K562 (cell line): ENCODE measurements around the gene FBXO4. TPM values are rescaled to one million over a fixed set of nuclear protein-coding genes. Genes with fewer than 3 reads are reported as not detected.

ENCODE experiments used
- ATAC-seq: fragments of 200-7000 bp; cut with Tn5 transposase; 3 replicates; pipeline ENCODE4 v1.9.1; 2020; ENCODE audit warnings: moderate library complexity
- BruUV-seq: library from RNA; stranded (reverse); fragments of 400-500 nt; replicated peaks from 2 replicates; lab custom pipeline; 2021; lab: Mats Ljungman, UMichigan
- CTCF ChIA-PET: fragments of 300-600 bp; formaldehyde crosslinking; extraction: SDS; loops from one replicate; lab custom pipeline; 2021; ENCODE audit warnings: low intra/inter-chr PET ratio; lab: Yijun Ruan, JAX
- POLR2A ChIA-PET: fragments of 300-600, 350-650 bp; sonication (Branson Sonifier 250); formaldehyde crosslinking; extraction: SDS; loops from one replicate; lab custom pipeline; 2021; ENCODE audit warnings: antibody characterized with exemption, inconsistent platforms; lab: Yijun Ruan, JAX
- DNase-seq, 4 experiments: peaks; one replicate each; pipeline versions ENCODE4 v3.0.0 to v3.0.0-alpha.2; 2011 to 2018; ENCODE audit warnings: low spot score in 3 of 4, mixed read lengths in 3 of 4; ENCODE audit errors: extremely low read depth in 1 of 4
- FAIRE-seq: peaks from 2 replicates; lab custom pipeline; 2011; peaks lifted over from hg19 to GRCh38; lab: Jason Lieb, UNC
- H2AFZ ChIP-seq: 2 replicates; pipeline ENCODE4 v1.6.0; 2011; ENCODE audit warnings: low read depth, low read length, control low read depth, inconsistent platforms
- H3K27ac ChIP-seq: fragments of 200-600 bp; 3 replicates; pipeline ENCODE4 v1.8.0; 2011; ENCODE audit warnings: low read depth, mild to moderate bottlenecking, control low read depth, inconsistent platforms, low read length, moderate library complexity, mixed read lengths; ENCODE audit errors: extremely low read depth
- H3K27me3 ChIP-seq, 2 experiments: fragments of 300-600 bp in 1 of 2; 2 replicates in 1 of 2; 3 replicates in 1 of 2; pipeline versions ENCODE4 v1.6.0 to v1.8.0; 2011; ENCODE audit warnings: inconsistent platforms in 2 of 2, low read length in 2 of 2, mild to moderate bottlenecking in 1 of 2, mixed read lengths in 1 of 2, moderate library complexity in 1 of 2; ENCODE audit not compliant: control insufficient read depth in 2 of 2, insufficient read depth in 2 of 2
- H3K36me3 ChIP-seq: fragments of 300-600 bp; 3 replicates; pipeline ENCODE4 v1.8.0; 2011; ENCODE audit warnings: mild to moderate bottlenecking, low read length, inconsistent platforms; ENCODE audit not compliant: control insufficient read depth, insufficient read depth
- H3K4me1 ChIP-seq, 2 experiments: fragments of 200-600 bp in 1 of 2; replicated peaks in 1 of 2; 2 replicates in 1 of 2; 3 replicates in 1 of 2; pipeline versions ENCODE4 v1.5.1 to v1.8.0; 2011; ENCODE audit warnings: inconsistent platforms in 2 of 2, low read length in 2 of 2, mild to moderate bottlenecking in 1 of 2, mixed read lengths in 1 of 2, moderate library complexity in 1 of 2; ENCODE audit not compliant: control insufficient read depth in 2 of 2, insufficient read depth in 2 of 2
- H3K4me2 ChIP-seq: 2 replicates; pipeline ENCODE4 v1.6.1; 2011; ENCODE audit warnings: low read length, control low read depth, inconsistent platforms, mixed read lengths; ENCODE audit not compliant: insufficient read depth
- H3K4me3 ChIP-seq: fragments of 200-600 bp; sonication (generic), shearing (Covaris generic); 2 replicates; pipeline ENCODE4 v1.5.1; 2016; ENCODE audit warnings: control low read depth, inconsistent platforms
- H3K79me2 ChIP-seq: fragments of 200-600 bp; 3 replicates; pipeline ENCODE4 v1.8.0; 2011; ENCODE audit warnings: low read length, inconsistent platforms; ENCODE audit not compliant: control insufficient read depth, insufficient read depth
- H3K9ac ChIP-seq, 2 experiments: 2 replicates each; pipeline versions ENCODE4 v1.6.0 to v1.6.1; 2011; ENCODE audit warnings: low read depth in 2 of 2, low read length in 2 of 2, control low read depth in 1 of 2, inconsistent platforms in 1 of 2, mild to moderate bottlenecking in 1 of 2, mixed read lengths in 1 of 2; ENCODE audit not compliant: insufficient read depth in 1 of 2
- H3K9me1 ChIP-seq: one replicate; pipeline ENCODE4 v1.6.0; 2011; ENCODE audit warnings: inconsistent platforms, mild to moderate bottlenecking, low read length, moderate library complexity; ENCODE audit not compliant: control insufficient read depth, insufficient read depth
- H3K9me3 ChIP-seq: replicated peaks from 2 replicates; pipeline ENCODE4 v1.5.1; 2011; ENCODE audit warnings: low read depth, low read length, inconsistent platforms; ENCODE audit not compliant: control insufficient read depth, insufficient read depth
- H4K20me1 ChIP-seq: replicated peaks from 2 replicates; pipeline ENCODE4 v1.6.1; 2011; ENCODE audit warnings: low read length, inconsistent platforms, mixed read lengths; ENCODE audit not compliant: control insufficient read depth, insufficient read depth
- BRD9 ChIP-seq: fragments of 450-650 bp; IDR thresholded peaks from 2 replicates; pipeline ENCODE4 v1.6.1; 2018; ENCODE audit warnings: low read depth; ENCODE audit not compliant: partially characterized antibody
- GATAD2B ChIP-seq: fragments of 450-650 bp; IDR thresholded peaks from 2 replicates; pipeline ENCODE4 v1.6.1; 2017; ENCODE audit warnings: mild to moderate bottlenecking, borderline replicate concordance
- NUFIP1 ChIP-seq: fragments of 450-650 bp; IDR thresholded peaks from 2 replicates; pipeline ENCODE4 v1.6.1; 2018; ENCODE audit not compliant: partially characterized antibody
- RBM17 ChIP-seq: fragments of 200-400 bp; formaldehyde crosslinking; IDR thresholded peaks from 2 replicates; pipeline ENCODE4 v1.6.1; 2017; ENCODE audit warnings: low read depth, mild to moderate bottlenecking, low read length, borderline replicate concordance
- ZNF316 ChIP-seq: fragments of 450-650 bp; IDR thresholded peaks from 2 replicates; pipeline ENCODE4 v1.6.1; 2016
- ZNF696 ChIP-seq: fragments of 250-450 bp; sonication (Bioruptor Pico); conservative IDR thresholded peaks from 2 replicates; pipeline ENCODE4 v1.4.0; 2020; ENCODE audit warnings: mild to moderate bottlenecking, moderate library complexity
- WGBS: fragments of 100-300 bp; shearing (Covaris generic); methylation state at CpG from one replicate; pipeline ENCODE4 v1.1.6; 2016; ENCODE audit warnings: low coverage, mixed read lengths; ENCODE audit not compliant: insufficient coverage; ENCODE audit errors: missing lambda C conversion rate; 5-methylcytosine and 5-hydroxymethylcytosine counted together
- in situ Hi-C: fragments of 300-500 bp; cut with MboI; formaldehyde crosslinking; loops from 4 replicates; pipeline ENCODE4 v1.15.0; 2018; ENCODE audit warnings: inconsistent platforms, mixed read lengths
- intact Hi-C: fragments of 100-400 bp; cut with micrococcal nuclease; formaldehyde crosslinking; loops from 2 replicates; pipeline ENCODE4 v1.14.2; 2022
- polyA plus RNA-seq, 8 experiments: library from polyadenylated mRNA; depleted of rRNA in 4 of 8; stranded (reverse) in 5 of 8; unstranded in 3 of 8; fragments of >200 nt; fragmentation: Nextera tagmentation in 2 of 8; fragmentation: Illumina TruSeq in 1 of 8; extraction: Ambion mirVana in 2 of 8; extraction: Trizol in 1 of 8; gene quantifications; 2 replicates each; pipeline versions ENCODE4 v1.2.1 to v1.2.3, GENCODE V29; 2011 to 2014; ENCODE audit warnings: inconsistent platforms in 1 of 8, missing spikeins in 1 of 8
- total RNA-seq, 7 experiments: library from RNA; depleted of rRNA in 6 of 7; stranded (reverse); fragments of >200 nt in 6 of 7; fragmentation: Illumina TruSeq in 2 of 7; extraction: Trizol in 2 of 7; gene quantifications; 2 replicates each; pipeline versions ENCODE4 v1.2.1 to v1.2.3, GENCODE V29; 2011 to 2021; ENCODE audit warnings: low replicate concordance in 1 of 7
- TF ChIP-seq, protein P1 (sequence below), 2 experiments: fragments of 450-650 bp; IDR thresholded peaks; 2 replicates each; pipeline ENCODE4 v1.6.1; 2018; ENCODE audit warnings: mild to moderate bottlenecking in 2 of 2, low read depth in 1 of 2; ENCODE audit not compliant: partially characterized antibody in 2 of 2
- TF ChIP-seq, protein P2 (sequence below): fragments of 250-450 bp; sonication (Bioruptor Pico); IDR thresholded peaks from 2 replicates; pipeline ENCODE4 v1.5.0; 2020; ENCODE audit warnings: mild to moderate bottlenecking, borderline replicate concordance

Gene FBXO4
- total and polyA plus RNA-seq, 9 of the 15 experiments (the other 6 are each of a cell fraction or from before 2014, with no cell fraction given) = 5.9 to 33.4 (median 19.6) TPM

DNA sequence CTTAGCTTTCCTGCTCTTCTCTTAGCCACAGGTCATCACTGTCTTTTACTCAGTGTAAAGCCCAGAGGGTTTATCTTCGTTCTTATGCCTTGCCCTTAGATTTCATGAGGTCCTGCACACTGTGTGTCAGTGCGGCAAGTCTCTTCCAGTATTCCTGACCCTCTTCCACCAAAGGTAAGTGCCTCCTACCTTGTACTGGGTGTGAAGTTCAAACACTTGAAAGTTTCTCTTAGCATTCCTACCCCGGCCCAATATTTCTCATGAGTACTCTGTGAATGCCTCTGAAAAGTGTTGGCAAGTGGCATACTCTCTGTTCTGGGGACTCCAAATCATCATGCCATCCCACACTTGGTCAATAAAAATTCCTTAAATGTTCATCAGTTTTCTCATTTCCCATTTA is 37.4 kb downstream of the FBXO4 start:
- Histone ChIP-seq H3K27ac (no peak overlapping the region), H3K27me3 (no peaks in the 10 kb centered on the region), H3K79me2 (no peaks in the 10 kb centered on the region), H2AFZ (no peak overlapping the region), H3K4me3 (no peak overlapping the region), H3K9ac (no peak overlapping the region), H4K20me1 (no peaks in the 10 kb centered on the region), H3K4me1 (no peaks in the 10 kb centered on the region)
- no peak for FAIRE-seq
- CTCF ChIA-PET = no interaction called here
- in situ Hi-C loops = no loop called here
- WGBS = 0% methylated on average over 3 of the region's 3 CpGs
- no peak for ATAC-seq
- TF ChIP-seq NUFIP1 = no peak
- no peak for TF ChIP-seq BRD9
- TF ChIP-seq, protein P1, sequence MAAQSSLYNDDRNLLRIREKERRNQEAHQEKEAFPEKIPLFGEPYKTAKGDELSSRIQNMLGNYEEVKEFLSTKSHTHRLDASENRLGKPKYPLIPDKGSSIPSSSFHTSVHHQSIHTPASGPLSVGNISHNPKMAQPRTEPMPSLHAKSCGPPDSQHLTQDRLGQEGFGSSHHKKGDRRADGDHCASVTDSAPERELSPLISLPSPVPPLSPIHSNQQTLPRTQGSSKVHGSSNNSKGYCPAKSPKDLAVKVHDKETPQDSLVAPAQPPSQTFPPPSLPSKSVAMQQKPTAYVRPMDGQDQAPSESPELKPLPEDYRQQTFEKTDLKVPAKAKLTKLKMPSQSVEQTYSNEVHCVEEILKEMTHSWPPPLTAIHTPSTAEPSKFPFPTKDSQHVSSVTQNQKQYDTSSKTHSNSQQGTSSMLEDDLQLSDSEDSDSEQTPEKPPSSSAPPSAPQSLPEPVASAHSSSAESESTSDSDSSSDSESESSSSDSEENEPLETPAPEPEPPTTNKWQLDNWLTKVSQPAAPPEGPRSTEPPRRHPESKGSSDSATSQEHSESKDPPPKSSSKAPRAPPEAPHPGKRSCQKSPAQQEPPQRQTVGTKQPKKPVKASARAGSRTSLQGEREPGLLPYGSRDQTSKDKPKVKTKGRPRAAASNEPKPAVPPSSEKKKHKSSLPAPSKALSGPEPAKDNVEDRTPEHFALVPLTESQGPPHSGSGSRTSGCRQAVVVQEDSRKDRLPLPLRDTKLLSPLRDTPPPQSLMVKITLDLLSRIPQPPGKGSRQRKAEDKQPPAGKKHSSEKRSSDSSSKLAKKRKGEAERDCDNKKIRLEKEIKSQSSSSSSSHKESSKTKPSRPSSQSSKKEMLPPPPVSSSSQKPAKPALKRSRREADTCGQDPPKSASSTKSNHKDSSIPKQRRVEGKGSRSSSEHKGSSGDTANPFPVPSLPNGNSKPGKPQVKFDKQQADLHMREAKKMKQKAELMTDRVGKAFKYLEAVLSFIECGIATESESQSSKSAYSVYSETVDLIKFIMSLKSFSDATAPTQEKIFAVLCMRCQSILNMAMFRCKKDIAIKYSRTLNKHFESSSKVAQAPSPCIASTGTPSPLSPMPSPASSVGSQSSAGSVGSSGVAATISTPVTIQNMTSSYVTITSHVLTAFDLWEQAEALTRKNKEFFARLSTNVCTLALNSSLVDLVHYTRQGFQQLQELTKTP (IDR thresholded peaks at IDR 0.05; ENCODE audit: low read depth in 1 of 2, partially characterized antibody in 2 of 2) = no peak
- TF ChIP-seq, protein P2, sequence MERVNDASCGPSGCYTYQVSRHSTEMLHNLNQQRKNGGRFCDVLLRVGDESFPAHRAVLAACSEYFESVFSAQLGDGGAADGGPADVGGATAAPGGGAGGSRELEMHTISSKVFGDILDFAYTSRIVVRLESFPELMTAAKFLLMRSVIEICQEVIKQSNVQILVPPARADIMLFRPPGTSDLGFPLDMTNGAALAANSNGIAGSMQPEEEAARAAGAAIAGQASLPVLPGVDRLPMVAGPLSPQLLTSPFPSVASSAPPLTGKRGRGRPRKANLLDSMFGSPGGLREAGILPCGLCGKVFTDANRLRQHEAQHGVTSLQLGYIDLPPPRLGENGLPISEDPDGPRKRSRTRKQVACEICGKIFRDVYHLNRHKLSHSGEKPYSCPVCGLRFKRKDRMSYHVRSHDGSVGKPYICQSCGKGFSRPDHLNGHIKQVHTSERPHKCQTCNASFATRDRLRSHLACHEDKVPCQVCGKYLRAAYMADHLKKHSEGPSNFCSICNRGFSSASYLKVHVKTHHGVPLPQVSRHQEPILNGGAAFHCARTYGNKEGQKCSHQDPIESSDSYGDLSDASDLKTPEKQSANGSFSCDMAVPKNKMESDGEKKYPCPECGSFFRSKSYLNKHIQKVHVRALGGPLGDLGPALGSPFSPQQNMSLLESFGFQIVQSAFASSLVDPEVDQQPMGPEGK (CRISPR knock-in tag) = no peak
- TF ChIP-seq GATAD2B = no peak
- TF ChIP-seq ZNF316 = no peak
- TF ChIP-seq RBM17 = no peak
- no peak for TF ChIP-seq ZNF696 (CRISPR knock-in tag)
- TF ChIP-seq, all 486 proteins: peak for 0
- Histone ChIP-seq H3K36me3 (no peaks in the 10 kb centered on the region), H3K9me3 (no peaks in the 10 kb centered on the region; the same call in 1 of the 2 replicates), H3K4me2 (no peak overlapping the region), H3K9me1 (no peaks in the 10 kb centered on the region)
- POLR2A ChIA-PET = no interaction called here
- no peak for DNase-seq
- no TSS peak for BruUV-seq
- intact Hi-C loops = no loop called here
